ENCODE data around the gene ABI3BP. TPM values are rescaled to one million over a fixed set of nuclear protein-coding genes. Genes with fewer than 3 reads are reported as not detected.

Gene ABI3BP, protein sequence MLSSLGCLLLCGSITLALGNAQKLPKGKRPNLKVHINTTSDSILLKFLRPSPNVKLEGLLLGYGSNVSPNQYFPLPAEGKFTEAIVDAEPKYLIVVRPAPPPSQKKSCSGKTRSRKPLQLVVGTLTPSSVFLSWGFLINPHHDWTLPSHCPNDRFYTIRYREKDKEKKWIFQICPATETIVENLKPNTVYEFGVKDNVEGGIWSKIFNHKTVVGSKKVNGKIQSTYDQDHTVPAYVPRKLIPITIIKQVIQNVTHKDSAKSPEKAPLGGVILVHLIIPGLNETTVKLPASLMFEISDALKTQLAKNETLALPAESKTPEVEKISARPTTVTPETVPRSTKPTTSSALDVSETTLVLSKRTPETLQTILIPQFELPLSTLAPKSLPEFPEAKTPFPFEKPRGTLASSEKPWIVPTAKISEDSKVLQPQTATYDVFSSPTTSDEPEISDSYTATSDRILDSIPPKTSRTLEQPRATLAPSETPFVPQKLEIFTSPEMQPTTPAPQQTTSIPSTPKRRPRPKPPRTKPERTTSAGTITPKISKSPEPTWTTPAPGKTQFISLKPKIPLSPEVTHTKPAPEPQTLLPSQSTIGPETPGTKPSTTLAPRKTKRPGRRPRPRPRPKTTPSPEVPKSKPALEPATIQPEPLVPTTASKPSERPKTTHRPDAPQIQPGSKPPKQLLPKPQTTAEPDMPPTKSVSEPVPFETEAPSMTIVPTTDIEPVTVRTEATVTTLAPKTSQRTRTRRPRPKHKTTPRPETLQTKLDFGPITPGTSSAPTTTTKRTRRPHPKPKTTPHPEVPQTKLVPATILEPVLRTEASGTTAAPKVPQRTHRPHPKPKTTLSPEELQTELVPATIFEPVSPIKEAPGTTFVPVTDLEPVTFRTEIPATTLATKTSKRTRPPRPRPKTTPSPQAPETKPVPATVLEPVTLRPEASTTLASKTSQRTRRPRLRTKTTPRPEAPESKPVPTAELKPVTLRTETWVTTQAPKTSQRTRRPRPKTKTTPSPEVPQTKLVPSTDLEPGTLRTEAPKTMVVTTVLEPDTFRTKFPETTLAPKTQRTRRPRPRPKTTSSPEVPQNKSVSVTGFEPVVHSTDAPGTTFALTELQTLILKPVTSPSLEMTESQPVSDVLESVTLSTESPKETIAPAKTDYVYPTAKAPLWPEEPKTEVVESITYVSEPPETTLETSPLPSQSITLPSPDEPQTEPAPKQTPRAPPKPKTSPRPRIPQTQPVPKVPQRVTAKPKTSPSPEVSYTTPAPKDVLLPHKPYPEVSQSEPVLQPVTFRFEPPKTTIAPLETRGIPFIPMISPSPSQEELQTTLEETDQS (N-terminal part only)
- total RNA-seq (2013), result 0.17 TPM
- not detected for polyA plus RNA-seq
- not detected in 2 replicates for polyA minus RNA-seq
- 0 to 5.9 (median 0.12) reads per million in 11 experiments for total RNA-seq

DNA sequence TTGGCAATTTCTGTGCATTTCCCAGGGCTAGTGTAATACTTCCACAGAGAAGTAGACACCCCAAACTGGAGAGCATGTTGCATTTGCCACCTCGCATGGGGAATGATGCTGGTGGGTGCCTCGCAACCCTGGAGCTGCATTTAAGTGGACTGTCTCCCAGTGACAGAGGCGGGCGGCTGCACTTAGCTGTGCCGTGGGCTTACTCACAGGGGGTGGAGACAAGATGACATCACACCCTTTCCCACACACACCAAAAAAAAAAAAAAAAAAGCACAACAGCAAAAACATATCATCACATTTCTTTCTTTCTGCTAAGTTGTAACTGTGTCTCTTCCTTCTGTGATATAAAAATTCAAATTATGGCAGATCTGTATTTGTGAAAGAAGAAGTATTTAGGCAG, at the start of gene ABI3BP:
Gene ABI3BP, minus strand, starts transcription at position 113 of the 400 bp plus-strand sequence. Its CDS starts 37 bp downstream, at position 76.
- intact Hi-C loops (cut with micrococcal nuclease), result no loop called here

More for the DNA sequence above, at the start of gene ABI3BP:
- Mint-ChIP-seq H3K27me3 (ENCODE audit: low read depth in 3 of 3) (peaks cover 2 to 6% (median 4%) of the 10 kb centered on the region in 3 donors), H3K36me3 (no peaks in the 10 kb centered on the region), H3K27ac (no peak within 1 kb of the TSS), H3K9me3 (peaks cover 0 to 2% (median 0%) of the 10 kb centered on the region in 7 donors), H3K4me1 (peaks cover 5% of the 10 kb centered on the region), H3K4me3 (no peak within 1 kb of the TSS)
- Histone ChIP-seq H3K36me3 (replicated peaks in 1 of 2; ENCODE audit: control insufficient read depth in 1 of 2, insufficient read depth in 2 of 2, low read length in 2 of 2) (no peaks in the 10 kb centered on the region), H4K20me1 (ENCODE audit: insufficient read depth, low read length) (no peaks in the 10 kb centered on the region), H3K27me3 (ENCODE audit: control insufficient read depth in 2 of 2, insufficient read depth in 2 of 2, low read length in 2 of 2) (no peaks in the 10 kb centered on the region), H3K4me3 (replicated peaks in 1 of 3; ENCODE audit: low read depth in 2 of 3, low read length in 3 of 3) (no peak within 1 kb of the TSS), H3K79me2 (ENCODE audit: insufficient read depth, low read length) (no peaks in the 10 kb centered on the region), H3K27ac (ENCODE audit: low read depth in 1 of 2, low read length in 2 of 2) (no peak within 1 kb of the TSS), H2AFZ (ENCODE audit: insufficient read depth, low read depth, low read length, poor library complexity, severe bottlenecking) (no peak within 1 kb of the TSS), H3K9ac (ENCODE audit: insufficient read depth, low read length, poor library complexity, severe bottlenecking) (no peak within 1 kb of the TSS), H3K9me3 (replicated peaks in 1 of 2; ENCODE audit: control insufficient read depth in 1 of 2, insufficient read depth in 1 of 2, low read length in 2 of 2) (no peaks in the 10 kb centered on the region), H3K4me2 (replicated peaks; ENCODE audit: extremely low read depth, low read length, poor library complexity, severe bottlenecking) (no peak within 1 kb of the TSS), H3K4me1 (ENCODE audit: control insufficient read depth in 1 of 2, insufficient read depth in 2 of 2, low read length in 2 of 2) (no peaks in the 10 kb centered on the region)
- no peak for DNase-seq
- TF ChIP-seq, protein P1, sequence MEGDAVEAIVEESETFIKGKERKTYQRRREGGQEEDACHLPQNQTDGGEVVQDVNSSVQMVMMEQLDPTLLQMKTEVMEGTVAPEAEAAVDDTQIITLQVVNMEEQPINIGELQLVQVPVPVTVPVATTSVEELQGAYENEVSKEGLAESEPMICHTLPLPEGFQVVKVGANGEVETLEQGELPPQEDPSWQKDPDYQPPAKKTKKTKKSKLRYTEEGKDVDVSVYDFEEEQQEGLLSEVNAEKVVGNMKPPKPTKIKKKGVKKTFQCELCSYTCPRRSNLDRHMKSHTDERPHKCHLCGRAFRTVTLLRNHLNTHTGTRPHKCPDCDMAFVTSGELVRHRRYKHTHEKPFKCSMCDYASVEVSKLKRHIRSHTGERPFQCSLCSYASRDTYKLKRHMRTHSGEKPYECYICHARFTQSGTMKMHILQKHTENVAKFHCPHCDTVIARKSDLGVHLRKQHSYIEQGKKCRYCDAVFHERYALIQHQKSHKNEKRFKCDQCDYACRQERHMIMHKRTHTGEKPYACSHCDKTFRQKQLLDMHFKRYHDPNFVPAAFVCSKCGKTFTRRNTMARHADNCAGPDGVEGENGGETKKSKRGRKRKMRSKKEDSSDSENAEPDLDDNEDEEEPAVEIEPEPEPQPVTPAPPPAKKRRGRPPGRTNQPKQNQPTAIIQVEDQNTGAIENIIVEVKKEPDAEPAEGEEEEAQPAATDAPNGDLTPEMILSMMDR (IDR thresholded peaks at IDR 0.05), result no peak
- WGBS (ENCODE audit: insufficient coverage), result no CpG with 5 or more reads among the region's 5 CpGs

Data from CD14-positive monocyte (primary cell).